GM12872 (cell line): ENCODE measurements around the gene CDH4.

ENCODE experiments used
- TF ChIP-seq, protein P1 (sequence below): IDR thresholded peaks from 3 replicates; pipeline ENCODE4 v1.5.1; 2011; ENCODE audit warnings: low read depth, mild to moderate bottlenecking, low read length, moderate library complexity; ENCODE audit not compliant: insufficient read depth

Gene CDH4

DNA sequence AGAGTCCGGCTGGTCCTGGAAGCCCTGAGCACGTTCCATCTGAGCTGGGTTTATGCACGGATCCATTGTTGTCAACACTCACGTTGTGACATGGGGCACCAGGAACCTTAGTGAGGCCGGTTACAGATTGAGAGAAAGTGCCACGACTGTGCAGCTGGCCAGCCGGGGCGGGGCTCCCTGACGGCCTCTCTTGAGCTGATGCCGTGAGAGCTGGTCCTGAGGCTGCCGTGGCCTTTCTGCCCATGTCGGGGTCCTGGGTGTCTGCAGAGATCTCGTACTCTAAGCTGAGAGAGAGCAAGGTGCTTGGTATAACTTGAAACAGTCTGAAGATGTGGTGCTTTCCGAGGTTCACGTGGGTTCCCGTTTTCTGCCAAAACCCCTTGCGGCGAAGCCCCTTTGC, 10.0 kb downstream of the CDH4 start:
- TF ChIP-seq, protein P1, sequence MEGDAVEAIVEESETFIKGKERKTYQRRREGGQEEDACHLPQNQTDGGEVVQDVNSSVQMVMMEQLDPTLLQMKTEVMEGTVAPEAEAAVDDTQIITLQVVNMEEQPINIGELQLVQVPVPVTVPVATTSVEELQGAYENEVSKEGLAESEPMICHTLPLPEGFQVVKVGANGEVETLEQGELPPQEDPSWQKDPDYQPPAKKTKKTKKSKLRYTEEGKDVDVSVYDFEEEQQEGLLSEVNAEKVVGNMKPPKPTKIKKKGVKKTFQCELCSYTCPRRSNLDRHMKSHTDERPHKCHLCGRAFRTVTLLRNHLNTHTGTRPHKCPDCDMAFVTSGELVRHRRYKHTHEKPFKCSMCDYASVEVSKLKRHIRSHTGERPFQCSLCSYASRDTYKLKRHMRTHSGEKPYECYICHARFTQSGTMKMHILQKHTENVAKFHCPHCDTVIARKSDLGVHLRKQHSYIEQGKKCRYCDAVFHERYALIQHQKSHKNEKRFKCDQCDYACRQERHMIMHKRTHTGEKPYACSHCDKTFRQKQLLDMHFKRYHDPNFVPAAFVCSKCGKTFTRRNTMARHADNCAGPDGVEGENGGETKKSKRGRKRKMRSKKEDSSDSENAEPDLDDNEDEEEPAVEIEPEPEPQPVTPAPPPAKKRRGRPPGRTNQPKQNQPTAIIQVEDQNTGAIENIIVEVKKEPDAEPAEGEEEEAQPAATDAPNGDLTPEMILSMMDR: no peak

DNA sequence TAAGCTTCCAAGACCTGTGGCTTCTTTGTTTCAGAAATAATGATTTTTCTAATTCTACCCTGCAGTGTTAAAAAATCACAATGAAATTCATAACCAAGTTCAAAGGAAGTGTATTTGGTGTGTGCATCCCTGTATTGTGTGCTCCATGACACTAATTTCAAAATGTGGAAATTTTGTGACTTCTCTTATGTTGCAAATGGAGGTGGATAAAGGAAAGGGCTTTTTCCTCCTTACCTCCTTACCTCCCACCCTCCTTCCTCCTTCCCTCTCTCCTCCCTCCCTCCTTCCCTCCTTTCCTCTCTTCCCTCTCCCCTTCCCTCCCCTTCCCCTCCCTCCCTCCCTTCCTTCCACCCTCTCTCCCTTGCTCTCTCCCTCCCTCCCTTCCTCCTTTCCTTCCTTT, 10.5 kb downstream of the CDH4 start:
- TF ChIP-seq, protein P1: no peak

DNA sequence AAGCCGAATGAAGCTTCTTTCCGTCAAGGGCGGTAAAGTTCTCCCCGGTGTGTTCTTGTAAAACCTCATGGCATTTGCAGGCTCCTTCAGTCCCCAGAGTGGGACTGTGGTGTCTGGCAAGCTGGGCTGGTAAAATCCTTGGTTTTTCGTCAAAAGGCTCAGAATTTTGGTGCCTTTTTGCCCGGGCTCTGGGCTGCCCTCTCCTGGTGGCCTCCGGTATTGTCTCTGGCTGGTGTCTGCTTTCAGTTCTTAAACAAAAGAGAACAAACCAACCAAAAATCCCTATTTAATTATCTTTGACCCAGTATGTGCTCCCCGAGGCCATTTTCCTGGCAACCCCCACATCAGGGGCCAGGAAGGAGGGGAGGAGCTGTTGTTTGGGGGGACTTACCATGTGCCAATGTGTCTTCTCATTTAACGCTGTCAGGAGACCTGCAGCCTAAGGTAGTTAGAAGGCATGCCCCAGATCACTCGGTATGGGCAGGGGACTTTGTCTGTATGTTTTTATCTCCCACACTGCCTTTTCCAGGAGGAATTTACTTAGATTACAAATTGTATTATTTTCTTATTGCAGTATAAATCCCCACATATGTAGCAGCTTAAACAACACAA, 11.1 kb downstream of the CDH4 start:
- TF ChIP-seq, protein P1: peak; percentile 60

DNA sequence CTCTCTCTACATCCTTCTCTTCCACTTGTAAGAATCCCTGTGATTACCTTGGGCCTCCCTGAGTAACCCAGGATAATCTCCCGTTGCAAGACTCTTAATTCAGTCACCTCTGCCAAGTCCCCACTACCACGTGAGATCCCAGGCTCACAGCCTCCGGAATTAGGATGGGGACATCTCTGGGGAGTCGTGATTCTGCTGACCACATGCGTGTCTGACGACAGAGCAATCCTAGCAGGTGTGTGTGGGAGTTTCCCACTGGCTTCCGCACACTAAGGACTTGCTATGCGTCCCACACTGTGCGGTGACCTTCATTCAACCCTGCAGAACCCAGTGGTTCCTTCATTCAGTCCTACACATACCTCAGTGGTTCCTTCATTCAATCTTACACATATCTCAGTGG, 11.9 kb downstream of the CDH4 start:
- TF ChIP-seq, protein P1: no peak

DNA sequence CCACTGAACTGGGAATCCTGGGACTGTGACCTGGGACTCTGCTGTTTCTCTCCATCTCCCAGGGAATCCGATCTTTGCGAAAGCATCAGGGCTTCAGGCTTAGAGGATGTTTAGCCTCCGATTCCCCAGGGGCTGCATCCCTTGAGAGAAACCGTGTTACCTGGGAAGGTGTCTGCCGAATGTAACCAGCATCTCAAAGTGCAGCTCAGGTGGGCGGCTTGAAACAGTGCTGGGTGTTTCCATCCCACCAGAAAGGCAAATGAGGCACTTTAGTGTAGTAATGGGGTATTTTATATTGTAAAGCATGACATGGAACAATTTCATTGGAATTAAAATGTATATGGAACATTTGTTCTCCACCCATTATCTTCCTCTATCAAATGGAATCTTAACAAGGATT, 15.2 kb downstream of the CDH4 start:
- TF ChIP-seq, protein P1: no peak

DNA sequence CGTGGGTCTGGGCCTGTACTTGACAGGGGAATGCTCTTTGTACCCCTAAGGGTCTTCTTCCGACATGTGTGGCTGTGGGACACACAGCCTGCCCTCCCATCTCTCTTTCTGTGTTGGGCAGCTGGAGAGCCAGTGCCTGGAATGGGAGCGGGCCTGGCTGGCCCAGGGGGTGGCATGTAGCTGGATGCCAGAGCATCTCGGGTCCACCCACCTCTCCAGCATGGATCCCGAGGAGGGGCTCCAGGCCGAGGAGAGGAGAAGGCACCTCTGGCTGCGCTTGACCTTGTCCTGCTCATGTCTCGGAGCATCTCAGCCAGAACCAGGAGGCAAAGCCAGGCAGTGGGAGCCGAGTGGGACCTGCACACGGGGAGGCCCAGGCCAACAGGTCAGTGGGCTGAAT, 16.0 kb downstream of the CDH4 start:
- TF ChIP-seq, protein P1: no peak

DNA sequence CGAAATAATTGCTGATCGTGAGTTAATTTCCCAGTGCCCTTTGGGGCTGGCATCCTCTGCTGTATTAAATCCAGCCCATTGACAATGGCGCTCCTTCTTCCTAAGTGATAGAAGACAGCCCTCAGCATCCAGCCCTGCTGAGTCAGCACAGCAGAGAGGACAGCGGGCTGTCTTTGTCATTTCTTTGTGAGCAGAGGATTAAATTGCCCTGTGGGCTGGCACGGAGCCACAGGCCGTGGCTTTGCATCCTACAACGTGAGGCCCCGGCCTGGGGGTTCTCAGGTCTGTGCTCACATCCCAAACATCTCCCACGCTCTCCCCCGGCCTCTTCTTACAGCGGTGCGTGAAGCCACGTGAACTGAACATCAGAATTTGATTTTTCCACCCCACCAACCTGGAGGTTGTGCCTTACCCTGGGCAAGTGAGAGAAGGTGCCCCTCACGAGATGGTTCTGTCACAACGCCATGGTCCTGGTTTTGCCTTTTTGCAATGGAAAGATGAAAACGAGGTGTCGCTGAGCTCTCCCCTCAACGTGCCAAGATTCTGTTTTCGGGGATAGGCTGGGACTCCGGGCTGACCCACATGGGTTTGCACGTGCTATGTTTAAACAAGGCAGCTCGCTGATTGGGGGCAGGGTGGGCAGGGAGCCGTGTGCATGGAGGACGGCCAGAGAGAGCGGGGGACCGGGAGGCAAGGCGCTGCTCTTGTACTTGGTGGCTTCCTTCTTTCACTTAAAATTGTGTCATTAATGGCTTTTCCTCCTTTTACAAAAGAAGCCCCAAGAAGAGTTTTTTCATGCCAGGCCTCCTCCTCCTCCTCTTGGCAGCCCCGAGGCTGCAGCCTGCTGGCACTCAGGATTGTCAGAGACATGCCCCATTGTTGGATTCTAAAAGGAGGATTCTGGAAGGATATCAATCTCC, 19.5 kb downstream of the CDH4 start:
- TF ChIP-seq, protein P1: no peak
